Fibroblast of lung (primary cell): ENCODE data around the gene TRIM44. TPM values are rescaled to one million over a fixed set of nuclear protein-coding genes. Genes with fewer than 3 reads are reported as not detected.

Source experiments
- DNase-seq, 2 donors: peaks; one replicate each; pipeline versions ENCODE4 v3.0.0 to v3.0.0-alpha.2; 2010; ENCODE audit warnings: low read depth in 2 of 2
- H2AFZ ChIP-seq: 2 replicates; pipeline ENCODE4 v1.5.1; 2012; ENCODE audit warnings: low read length, control low read depth, inconsistent platforms
- H3K27ac ChIP-seq: 2 replicates; pipeline ENCODE4 v1.5.1; 2011; ENCODE audit warnings: low read length, control low read depth; ENCODE audit not compliant: insufficient read depth
- H3K27me3 ChIP-seq: 2 replicates; pipeline ENCODE4 v1.5.1; 2011; ENCODE audit warnings: mild to moderate bottlenecking, low read length; ENCODE audit not compliant: control insufficient read depth, insufficient read depth
- H3K36me3 ChIP-seq: 2 replicates; pipeline ENCODE4 v1.5.1; 2011; ENCODE audit warnings: low read length; ENCODE audit not compliant: control insufficient read depth, insufficient read depth
- H3K4me1 ChIP-seq: 2 replicates; pipeline ENCODE4 v1.5.1; 2011; ENCODE audit warnings: low read length; ENCODE audit not compliant: control insufficient read depth, insufficient read depth; ENCODE audit errors: extremely low read depth
- H3K4me2 ChIP-seq: 2 replicates; pipeline ENCODE4 v1.5.1; 2011; ENCODE audit warnings: low read length, control low read depth; ENCODE audit not compliant: insufficient read depth; ENCODE audit errors: extremely low read depth
- H3K4me3 ChIP-seq, 4 experiments: fragments of 200-600 bp in 1 of 4; sonication (generic) in 1 of 4; replicated peaks in 1 of 4; 2 replicates each; pipeline ENCODE4 v1.5.1; 2011 to 2016; ENCODE audit warnings: low read length in 4 of 4, low read depth in 3 of 4, mild to moderate bottlenecking in 3 of 4, control low read depth in 2 of 4, inconsistent platforms in 1 of 4, mixed read lengths in 1 of 4; ENCODE audit not compliant: insufficient read depth in 1 of 4; ENCODE audit errors: control extremely low read depth in 1 of 4
- H3K79me2 ChIP-seq: 2 replicates; pipeline ENCODE4 v1.5.1; 2012; ENCODE audit warnings: mild to moderate bottlenecking, low read length, inconsistent platforms; ENCODE audit not compliant: control insufficient read depth, insufficient read depth
- H3K9ac ChIP-seq: 2 replicates; pipeline ENCODE4 v1.5.1; 2011; ENCODE audit warnings: mild to moderate bottlenecking, low read length, control low read depth; ENCODE audit not compliant: insufficient read depth
- H3K9me3 ChIP-seq: 2 replicates; pipeline ENCODE4 v1.5.1; 2012; ENCODE audit warnings: low read depth, low read length; ENCODE audit not compliant: control insufficient read depth, insufficient read depth
- H4K20me1 ChIP-seq: 2 replicates; pipeline ENCODE4 v1.5.1; 2011; ENCODE audit warnings: low read length; ENCODE audit not compliant: control insufficient read depth, insufficient read depth; ENCODE audit errors: extremely low read depth
- EZH2 ChIP-seq: IDR thresholded peaks from 2 replicates; pipeline ENCODE4 v1.5.1; 2012; ENCODE audit warnings: low read length, control low read depth, mild to moderate bottlenecking; ENCODE audit errors: missing control alignments
- polyA plus RNA-seq, 2 donors: library from polyadenylated mRNA; depleted of rRNA in 1 of 2; stranded (reverse) in 1 of 2; unstranded in 1 of 2; fragments of >200 nt; gene quantifications; 2 replicates each; pipeline ENCODE4 v1.2.1, GENCODE V29; 2011 to 2012; ENCODE audit warnings: missing spikeins in 1 of 2
- total RNA-seq: library from RNA; depleted of rRNA; stranded (reverse); fragments of >200 nt; gene quantifications from 2 replicates; pipeline ENCODE4 v1.2.1, GENCODE V29; 2014
- TF ChIP-seq, protein P1 (sequence below), 2 donors: IDR thresholded peaks in 1 of 2; conservative IDR thresholded peaks in 1 of 2; 1 replicate in 1 of 2; 2 replicates in 1 of 2; pipeline ENCODE4 v1.5.1; 2011 to 2012; ENCODE audit warnings: low read length in 2 of 2, control low read depth in 1 of 2, inconsistent platforms in 1 of 2, low read depth in 1 of 2, mild to moderate bottlenecking in 1 of 2

Gene TRIM44
- total and polyA plus RNA-seq, 2 donors (not counting 1 experiment from before 2014, with no cell fraction given), result 10.4 to 78.3 TPM

DNA sequence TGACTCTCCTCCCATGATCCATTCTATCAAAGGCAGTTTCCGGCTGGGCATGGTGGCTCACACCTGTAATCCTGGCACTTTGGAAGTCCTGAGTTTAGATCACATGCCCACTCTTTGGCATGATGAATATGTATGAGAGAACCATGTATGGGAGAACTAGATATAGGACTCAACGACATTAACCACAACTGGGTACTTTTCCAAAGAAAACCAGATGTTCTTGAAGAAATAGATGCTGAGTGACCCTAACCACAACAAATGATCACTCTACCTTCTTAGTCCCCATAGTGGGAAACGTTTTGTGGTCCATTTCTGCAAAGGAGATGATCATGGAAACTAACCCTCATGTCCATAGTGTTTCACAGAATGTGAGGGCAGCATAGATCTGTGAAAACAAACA, 30.7 kb upstream of the TRIM44 start:
- no peaks in the 10 kb centered on the region for H3K27me3 ChIP-seq
- no peak for TF ChIP-seq EZH2
- TF ChIP-seq, protein P1, sequence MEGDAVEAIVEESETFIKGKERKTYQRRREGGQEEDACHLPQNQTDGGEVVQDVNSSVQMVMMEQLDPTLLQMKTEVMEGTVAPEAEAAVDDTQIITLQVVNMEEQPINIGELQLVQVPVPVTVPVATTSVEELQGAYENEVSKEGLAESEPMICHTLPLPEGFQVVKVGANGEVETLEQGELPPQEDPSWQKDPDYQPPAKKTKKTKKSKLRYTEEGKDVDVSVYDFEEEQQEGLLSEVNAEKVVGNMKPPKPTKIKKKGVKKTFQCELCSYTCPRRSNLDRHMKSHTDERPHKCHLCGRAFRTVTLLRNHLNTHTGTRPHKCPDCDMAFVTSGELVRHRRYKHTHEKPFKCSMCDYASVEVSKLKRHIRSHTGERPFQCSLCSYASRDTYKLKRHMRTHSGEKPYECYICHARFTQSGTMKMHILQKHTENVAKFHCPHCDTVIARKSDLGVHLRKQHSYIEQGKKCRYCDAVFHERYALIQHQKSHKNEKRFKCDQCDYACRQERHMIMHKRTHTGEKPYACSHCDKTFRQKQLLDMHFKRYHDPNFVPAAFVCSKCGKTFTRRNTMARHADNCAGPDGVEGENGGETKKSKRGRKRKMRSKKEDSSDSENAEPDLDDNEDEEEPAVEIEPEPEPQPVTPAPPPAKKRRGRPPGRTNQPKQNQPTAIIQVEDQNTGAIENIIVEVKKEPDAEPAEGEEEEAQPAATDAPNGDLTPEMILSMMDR (conservative IDR thresholded peaks at IDR 0.05 in 1 of 2, IDR thresholded peaks at IDR 0.05 in 1 of 2; ENCODE audit: low read depth in 1 of 2, low read length in 2 of 2), result no peak
- H3K4me3 ChIP-seq, result no peak overlapping the region
- peaks cover 14% of the 10 kb centered on the region for H3K4me1 ChIP-seq
- no peak overlapping the region for H3K4me2 ChIP-seq
- H3K27ac ChIP-seq, result no peak overlapping the region
- H2AFZ ChIP-seq, result no peak overlapping the region
- no peak overlapping the region for H3K9ac ChIP-seq
- no peaks in the 10 kb centered on the region for H4K20me1 ChIP-seq
- no peaks in the 10 kb centered on the region for H3K36me3 ChIP-seq
- no peaks in the 10 kb centered on the region for H3K79me2 ChIP-seq
- DNase-seq, result peak in 1 of 2 donors; percentile 26
- no peaks in the 10 kb centered on the region for H3K9me3 ChIP-seq

DNA sequence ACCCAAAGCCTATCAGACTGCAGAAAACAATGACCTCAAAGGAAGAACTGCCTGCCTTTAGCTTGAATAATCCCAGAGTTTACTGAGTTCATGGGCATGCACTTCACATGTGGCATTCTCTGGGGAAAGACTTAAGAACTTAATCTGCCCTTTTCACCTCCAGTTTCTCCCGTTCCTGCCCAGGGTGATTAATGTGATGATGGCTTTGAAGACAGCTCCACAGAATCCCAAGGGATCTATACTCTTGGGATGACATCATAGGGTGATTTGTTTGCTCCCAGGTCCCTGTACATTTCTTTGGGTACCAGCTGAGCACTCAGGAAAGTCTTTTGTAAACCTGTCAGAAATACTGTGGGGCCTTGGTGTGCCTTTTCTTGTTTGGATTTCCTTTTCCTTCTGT, 30.3 kb upstream of the TRIM44 start:
- no peak overlapping the region for H3K27ac ChIP-seq

GRCh38 chr11:35633827-35634423, 28.6 kb upstream of the TRIM44 start:
- Histone ChIP-seq H3K79me2 (no peaks in the 10 kb centered on the region), H4K20me1 (no peaks in the 10 kb centered on the region), H3K9me3 (no peaks in the 10 kb centered on the region), H3K4me2 (no peak overlapping the region), H3K27ac (no peak overlapping the region), H3K27me3 (no peaks in the 10 kb centered on the region), H3K36me3 (no peaks in the 10 kb centered on the region), H2AFZ (no peak overlapping the region), H3K4me3 (no peak overlapping the region), H3K9ac (no peak overlapping the region), H3K4me1 (peaks cover 14% of the 10 kb centered on the region)
- TF ChIP-seq EZH2, result no peak
- TF ChIP-seq, protein P1 (conservative IDR thresholded peaks at IDR 0.05 in 1 of 2, IDR thresholded peaks at IDR 0.05 in 1 of 2; ENCODE audit: low read depth in 1 of 2, low read length in 2 of 2), result no peak
- DNase-seq, result no peak

More for the DNA sequence above, 30.3 kb upstream of the TRIM44 start:
- H3K36me3 ChIP-seq, result no peaks in the 10 kb centered on the region
- no peak overlapping the region for H3K4me2 ChIP-seq
- H3K27me3 ChIP-seq, result no peaks in the 10 kb centered on the region
- TF ChIP-seq, protein P1 (conservative IDR thresholded peaks at IDR 0.05 in 1 of 2, IDR thresholded peaks at IDR 0.05 in 1 of 2; ENCODE audit: low read depth in 1 of 2, low read length in 2 of 2), result no peak
- no peak for TF ChIP-seq EZH2
- H3K9ac ChIP-seq, result no peak overlapping the region
- peaks cover 14% of the 10 kb centered on the region for H3K4me1 ChIP-seq
- no peaks in the 10 kb centered on the region for H4K20me1 ChIP-seq
- H3K9me3 ChIP-seq, result no peaks in the 10 kb centered on the region
- no peak overlapping the region for H2AFZ ChIP-seq
- H3K79me2 ChIP-seq, result no peaks in the 10 kb centered on the region
- no peak overlapping the region for H3K4me3 ChIP-seq
- peak; percentile 20 to 39 for DNase-seq
